ENCODE results near the gene COX5A.

- TF ChIP-seq, protein P1, sequence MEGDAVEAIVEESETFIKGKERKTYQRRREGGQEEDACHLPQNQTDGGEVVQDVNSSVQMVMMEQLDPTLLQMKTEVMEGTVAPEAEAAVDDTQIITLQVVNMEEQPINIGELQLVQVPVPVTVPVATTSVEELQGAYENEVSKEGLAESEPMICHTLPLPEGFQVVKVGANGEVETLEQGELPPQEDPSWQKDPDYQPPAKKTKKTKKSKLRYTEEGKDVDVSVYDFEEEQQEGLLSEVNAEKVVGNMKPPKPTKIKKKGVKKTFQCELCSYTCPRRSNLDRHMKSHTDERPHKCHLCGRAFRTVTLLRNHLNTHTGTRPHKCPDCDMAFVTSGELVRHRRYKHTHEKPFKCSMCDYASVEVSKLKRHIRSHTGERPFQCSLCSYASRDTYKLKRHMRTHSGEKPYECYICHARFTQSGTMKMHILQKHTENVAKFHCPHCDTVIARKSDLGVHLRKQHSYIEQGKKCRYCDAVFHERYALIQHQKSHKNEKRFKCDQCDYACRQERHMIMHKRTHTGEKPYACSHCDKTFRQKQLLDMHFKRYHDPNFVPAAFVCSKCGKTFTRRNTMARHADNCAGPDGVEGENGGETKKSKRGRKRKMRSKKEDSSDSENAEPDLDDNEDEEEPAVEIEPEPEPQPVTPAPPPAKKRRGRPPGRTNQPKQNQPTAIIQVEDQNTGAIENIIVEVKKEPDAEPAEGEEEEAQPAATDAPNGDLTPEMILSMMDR (IDR thresholded peaks at IDR 0.05): no peak
- no peak for TF ChIP-seq POLR2A (IDR thresholded peaks at IDR 0.05)
These were observed 49.2 kb downstream of the COX5A start for GRCh38 chr15:74888716-74889115.
